ENCODE data around the gene BRICD5. TPM values are rescaled to one million over a fixed set of nuclear protein-coding genes. Genes with fewer than 3 reads are reported as not detected.

The BRICD5 gene
- total RNA-seq, 1 experiment from 2014 or later: 18.6 TPM

- no peak overlapping the region for H3K27ac ChIP-seq (ENCODE audit: low read depth, low read length, poor library complexity, severe bottlenecking)
- H3K36me3 ChIP-seq (ENCODE audit: insufficient read depth, low read length, poor library complexity, severe bottlenecking): no peaks in the 10 kb centered on the region
- ChIA-PET CTCF (interaction anchor here (0.5 kb wide), 1 partner anchor 44 kb away, joined by 3 read pairs; no protein-coding TSS in a partner anchor), POLR2A (ENCODE audit: low non-redundant PET) (no interaction called here)
- BruUV-seq (replicated peaks): no TSS peak
- no peak for TF ChIP-seq EZH2 (IDR thresholded peaks at IDR 0.05; ENCODE audit: borderline replicate concordance, low read depth, low read length, poor library complexity, severe bottlenecking)
- no peak for TF ChIP-seq CTCF (conservative IDR thresholded peaks at IDR 0.05; ENCODE audit: low read depth, low read length)
- H3K4me1 ChIP-seq (ENCODE audit: insufficient read depth, low read length, poor library complexity, severe bottlenecking): no peaks in the 10 kb centered on the region
- intact Hi-C loops (cut with micrococcal nuclease; ENCODE audit: unreplicated experiment): no loop called here
- no peaks in the 10 kb centered on the region for H3K9me3 ChIP-seq (ENCODE audit: low read depth, low read length, poor library complexity, severe bottlenecking)
- H3K27me3 ChIP-seq (replicated peaks; ENCODE audit: insufficient read depth, low read depth, low read length, poor library complexity): no peaks in the 10 kb centered on the region
- H3K4me3 ChIP-seq (ENCODE audit: low read depth, low read length, poor library complexity, severe bottlenecking): no peak overlapping the region
- DNase-seq (ENCODE audit: low spot score): no peak
Observed at GRCh38 chr16:2184346-2184745, 26.3 kb downstream of the BRICD5 start.

- intact Hi-C loops (cut with micrococcal nuclease; ENCODE audit: unreplicated experiment): no loop called here
- Histone ChIP-seq H3K4me3 (ENCODE audit: low read depth, low read length, poor library complexity, severe bottlenecking) (no peak overlapping the region), H3K36me3 (ENCODE audit: insufficient read depth, low read length, poor library complexity, severe bottlenecking) (no peaks in the 10 kb centered on the region), H3K9me3 (ENCODE audit: low read depth, low read length, poor library complexity, severe bottlenecking) (no peaks in the 10 kb centered on the region), H3K27me3 (replicated peaks; ENCODE audit: insufficient read depth, low read depth, low read length, poor library complexity) (no peaks in the 10 kb centered on the region), H3K4me1 (ENCODE audit: insufficient read depth, low read length, poor library complexity, severe bottlenecking) (no peaks in the 10 kb centered on the region), H3K27ac (ENCODE audit: low read depth, low read length, poor library complexity, severe bottlenecking) (no peak overlapping the region)
- ChIA-PET POLR2A (ENCODE audit: low non-redundant PET) (no interaction called here), CTCF (interaction anchor here (0.5 kb wide), 1 partner anchor 43 kb away, joined by 3 read pairs; no protein-coding TSS in a partner anchor)
- no peak for DNase-seq (ENCODE audit: low spot score)
- no TSS peak for BruUV-seq (replicated peaks)
- TF ChIP-seq CTCF (conservative IDR thresholded peaks at IDR 0.05; ENCODE audit: low read depth, low read length) (no peak), EZH2 (IDR thresholded peaks at IDR 0.05; ENCODE audit: borderline replicate concordance, low read depth, low read length, poor library complexity, severe bottlenecking) (no peak)
Observed at GRCh38 chr16:2183671-2184070, 27.0 kb downstream of the BRICD5 start.

GRCh38 chr16:2181952-2182351, 28.7 kb downstream of the BRICD5 start:
- H3K27me3 ChIP-seq (replicated peaks; ENCODE audit: insufficient read depth, low read depth, low read length, poor library complexity): no peaks in the 10 kb centered on the region
- no peak for DNase-seq (ENCODE audit: low spot score)
- ChIA-PET CTCF (interaction anchor here (1.2 kb wide), 1 partner anchor 12 kb away, joined by 3 read pairs; no protein-coding TSS in a partner anchor), POLR2A (ENCODE audit: low non-redundant PET) (no interaction called here)
- BruUV-seq (replicated peaks): no TSS peak
- intact Hi-C loops (cut with micrococcal nuclease; ENCODE audit: unreplicated experiment): no loop called here
- no peaks in the 10 kb centered on the region for H3K4me1 ChIP-seq (ENCODE audit: insufficient read depth, low read length, poor library complexity, severe bottlenecking)
- H3K9me3 ChIP-seq (ENCODE audit: low read depth, low read length, poor library complexity, severe bottlenecking): no peaks in the 10 kb centered on the region
- H3K36me3 ChIP-seq (ENCODE audit: insufficient read depth, low read length, poor library complexity, severe bottlenecking): peaks cover 5% of the 10 kb centered on the region
- no peak overlapping the region for H3K27ac ChIP-seq (ENCODE audit: low read depth, low read length, poor library complexity, severe bottlenecking)
- no peak for TF ChIP-seq CTCF (conservative IDR thresholded peaks at IDR 0.05; ENCODE audit: low read depth, low read length)
- TF ChIP-seq EZH2 (IDR thresholded peaks at IDR 0.05; ENCODE audit: borderline replicate concordance, low read depth, low read length, poor library complexity, severe bottlenecking): no peak
- no peak overlapping the region for H3K4me3 ChIP-seq (ENCODE audit: low read depth, low read length, poor library complexity, severe bottlenecking)
